ENCODE measurements around the gene ST6GALNAC3.
"Not testable (repeated sequence)": the region's sequence is repeated elsewhere in the genome, so short reads cannot be mapped to it uniquely, and the experiment has no call there.

Gene ST6GALNAC3

DNA sequence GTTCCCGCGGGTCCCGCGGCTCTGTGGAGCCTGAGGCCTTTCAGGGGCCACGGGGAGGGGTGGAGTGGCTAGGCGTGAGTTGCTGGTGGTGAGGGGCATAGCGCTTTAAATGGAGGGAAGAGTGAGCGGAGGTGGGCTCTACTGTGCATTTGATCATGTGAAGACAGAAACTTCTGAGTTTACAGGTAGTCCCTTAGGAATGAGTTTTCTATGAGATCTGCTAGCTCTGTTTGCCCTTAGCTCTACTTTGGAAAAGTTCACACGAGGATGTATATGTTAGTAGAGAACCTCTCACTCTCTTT is 593 bp downstream of the ST6GALNAC3 start:
- DNase-seq, result no peak

DNA sequence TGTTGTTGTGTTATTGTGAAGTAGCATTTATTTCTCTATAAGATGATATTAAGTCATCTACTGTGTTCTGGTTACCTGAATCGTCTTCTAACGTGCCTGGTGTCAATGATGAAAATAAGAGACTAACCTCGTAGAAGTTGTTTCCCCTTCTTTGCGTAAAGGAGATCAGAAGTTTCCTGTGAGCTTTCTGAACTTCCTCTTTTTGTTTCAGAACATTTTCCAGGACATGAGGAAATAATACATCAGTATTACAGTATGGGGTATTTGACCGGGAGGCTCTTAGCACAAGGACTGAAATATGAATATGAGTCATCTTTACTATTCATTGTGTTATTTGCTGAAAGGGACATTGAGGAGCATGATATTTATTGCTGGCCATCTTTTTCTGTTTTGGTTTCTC is 1.3 kb downstream of the ST6GALNAC3 start:
- DNase-seq, result peak; percentile 67

DNA sequence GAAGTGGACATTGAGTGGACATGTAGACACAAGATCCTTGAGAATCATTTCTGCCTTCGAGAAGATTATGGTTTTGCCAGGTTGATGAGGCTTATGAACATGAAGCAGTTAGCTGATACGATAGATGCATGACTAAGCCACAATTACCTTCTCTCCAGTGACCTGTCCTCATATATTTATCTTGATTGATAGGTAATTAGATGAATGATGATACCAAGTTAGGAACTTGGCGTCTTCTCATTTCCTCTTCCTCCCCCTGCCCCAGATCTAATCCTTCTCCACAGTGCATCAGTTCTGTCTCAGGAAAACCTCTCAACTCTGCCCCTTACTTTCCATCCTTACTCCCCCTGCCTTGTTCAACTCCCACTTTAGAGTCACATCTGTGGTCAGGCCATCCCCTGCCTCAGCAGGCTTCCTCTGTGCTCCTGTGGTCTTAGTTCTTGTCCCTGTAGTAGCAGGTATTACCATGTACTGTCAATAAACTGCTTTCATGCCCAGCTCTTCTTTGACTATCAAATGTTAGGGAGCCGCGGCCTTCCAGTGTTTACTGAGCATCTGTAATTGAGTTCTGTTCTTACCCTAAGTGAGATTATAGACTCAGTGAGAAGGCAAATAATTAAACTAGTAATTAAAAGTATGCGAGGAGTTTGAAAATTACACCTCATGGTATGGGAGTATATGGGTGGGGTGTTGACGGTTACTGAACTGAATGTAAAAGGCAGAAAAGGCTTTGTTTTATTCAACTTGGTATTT is 5.1 kb downstream of the ST6GALNAC3 start:
- no peak for DNase-seq

DNA sequence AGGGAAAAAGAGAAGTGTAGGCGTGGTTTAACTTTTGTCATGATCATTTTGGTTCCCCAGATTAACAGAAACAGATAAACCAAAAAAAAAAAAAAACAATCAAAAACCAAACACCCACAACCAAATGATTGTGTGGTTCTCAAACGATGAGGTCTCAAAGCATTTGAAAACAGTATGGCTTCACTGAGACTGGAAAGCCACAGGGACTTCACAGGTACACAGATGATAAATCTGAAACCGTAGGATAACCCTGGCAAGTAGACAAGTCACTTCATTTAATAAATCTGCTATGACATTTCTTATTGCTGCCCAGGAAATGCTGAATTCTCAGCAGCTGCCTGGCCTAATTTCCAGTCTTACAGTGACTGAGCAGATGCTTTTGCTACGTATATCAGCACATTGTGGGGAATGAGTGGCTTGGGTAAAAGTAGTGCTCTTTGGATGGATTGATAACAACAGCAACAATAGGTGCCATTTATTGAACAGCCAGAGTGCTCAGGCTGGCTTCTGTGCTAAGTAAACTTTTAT is 6.1 kb downstream of the ST6GALNAC3 start:
- DNase-seq, result no peak

DNA sequence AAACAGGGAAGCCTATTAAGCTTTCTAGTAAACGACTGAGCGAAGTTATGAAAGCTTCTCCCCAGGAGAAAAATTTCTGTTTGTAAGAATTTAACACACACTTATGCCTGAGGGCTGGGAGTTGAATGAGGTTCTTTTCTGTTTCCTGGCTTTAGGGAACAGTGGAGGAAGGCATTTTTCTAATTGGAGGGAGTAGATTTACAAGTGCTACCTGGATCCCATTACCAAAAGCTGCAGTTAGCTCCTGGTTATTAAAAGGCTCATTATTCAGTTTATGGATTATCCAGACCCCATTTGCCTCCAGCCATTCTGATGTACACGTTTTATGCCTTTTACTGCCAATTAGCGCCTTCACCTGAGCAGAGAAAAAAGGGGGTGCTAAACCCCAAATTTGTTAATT is 7.5 kb downstream of the ST6GALNAC3 start:
- no peak for DNase-seq

DNA sequence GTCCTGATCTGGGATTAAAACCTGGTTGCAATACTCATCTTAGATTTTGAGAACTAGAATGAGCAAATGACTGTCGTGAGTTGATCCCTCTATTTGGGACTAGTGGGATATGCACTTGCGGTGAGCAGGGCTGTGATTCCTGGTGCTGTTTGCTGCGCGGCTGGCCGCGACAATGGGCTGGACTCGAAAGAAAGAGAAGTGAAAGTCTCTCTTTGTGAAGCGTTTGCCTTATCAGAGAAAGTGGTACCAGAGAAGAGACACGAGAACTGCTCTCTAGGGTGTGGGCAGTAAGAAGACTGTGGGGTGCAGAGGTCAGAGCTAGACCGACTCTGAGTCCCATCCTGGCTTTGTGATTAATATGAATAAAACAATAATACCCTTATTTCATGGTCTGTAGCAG is 8.6 kb downstream of the ST6GALNAC3 start:
- no peak for DNase-seq

DNA sequence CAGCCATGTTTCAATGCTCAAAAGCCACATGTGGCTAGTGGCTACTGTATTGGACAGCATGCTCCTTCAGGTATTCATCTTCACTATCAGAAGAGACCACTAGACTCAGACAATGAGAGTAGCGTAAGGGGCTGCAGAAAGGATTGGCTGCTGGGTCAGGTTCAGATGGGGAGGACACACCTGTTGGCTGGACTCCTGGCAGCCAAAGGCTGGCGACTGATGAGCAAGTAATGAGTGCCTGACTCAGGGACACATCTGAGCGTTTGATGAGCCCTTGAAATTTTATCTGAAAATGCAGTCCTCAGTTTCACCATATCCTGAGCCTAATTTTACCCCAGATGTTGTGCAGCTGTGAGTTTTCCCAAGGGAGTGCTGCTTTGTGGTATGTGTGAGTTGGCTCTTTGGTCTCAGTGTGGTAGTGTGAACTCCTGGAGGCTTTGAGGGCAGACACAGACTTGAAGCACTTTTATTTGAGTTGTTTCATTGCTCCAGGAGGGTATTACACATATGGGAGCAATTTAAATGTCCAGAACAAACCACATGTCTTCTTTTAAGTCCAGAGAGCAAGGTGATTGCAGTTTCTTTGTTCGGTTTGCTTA is 9.6 kb downstream of the ST6GALNAC3 start:
- DNase-seq, result no peak

DNA sequence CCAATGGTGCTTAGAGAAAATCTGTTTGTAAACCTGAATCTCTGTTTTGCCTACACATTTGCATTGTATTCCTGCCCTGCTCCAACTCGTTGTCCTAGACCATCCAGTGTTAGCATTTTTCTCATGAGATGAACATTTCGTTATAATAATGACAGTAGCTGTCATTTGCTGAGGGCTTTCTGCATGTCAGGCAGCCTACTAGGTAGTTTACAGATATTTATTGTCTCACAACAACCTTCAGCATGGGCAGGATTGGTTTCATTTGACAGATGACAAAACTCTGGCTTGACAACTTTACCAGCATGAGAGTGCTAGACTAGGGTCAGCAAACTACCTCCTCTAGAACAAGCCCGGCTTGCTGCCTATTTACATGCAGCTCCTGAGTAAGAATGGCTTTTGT is 10.1 kb downstream of the ST6GALNAC3 start:
- DNase-seq, result no peak

DNA sequence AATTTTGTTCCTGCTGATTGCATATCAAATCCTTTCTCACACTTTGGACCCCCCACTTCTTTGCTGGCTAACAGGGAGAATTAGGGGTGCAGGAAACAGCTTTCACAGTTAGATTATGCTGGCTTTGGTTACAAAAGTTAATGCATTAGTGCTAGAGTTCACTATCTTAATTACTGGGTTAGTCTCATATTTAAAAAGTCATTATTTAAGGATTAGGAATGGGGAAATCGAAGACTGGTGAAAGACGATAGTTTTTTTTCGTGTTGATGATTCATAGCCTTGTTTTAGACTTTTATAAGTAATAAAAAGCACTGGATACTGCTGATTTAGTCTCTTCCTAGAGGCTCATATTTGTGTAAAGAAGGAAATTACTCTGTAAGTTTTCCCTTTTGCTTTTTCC is 11.6 kb downstream of the ST6GALNAC3 start:
- no peak for DNase-seq

DNA sequence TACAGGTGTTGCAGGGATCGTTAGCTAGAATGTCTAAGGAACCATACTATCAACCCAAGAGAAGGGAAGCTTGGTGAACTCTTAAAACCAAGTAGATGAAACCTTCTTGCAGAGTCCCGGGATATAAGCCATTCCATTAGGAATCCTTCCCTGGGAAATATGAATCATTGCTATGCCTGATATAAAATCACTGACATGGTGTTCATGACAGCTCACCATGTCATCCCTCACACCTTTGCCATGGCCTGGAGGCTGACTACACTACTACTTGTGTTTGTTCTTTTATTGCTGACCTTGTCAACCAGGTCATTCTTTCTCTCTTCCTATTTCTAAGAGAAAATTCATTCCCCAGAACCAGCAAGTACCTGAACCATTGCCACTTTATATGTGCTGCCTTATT is 12.1 kb downstream of the ST6GALNAC3 start:
- no peak for DNase-seq

DNA sequence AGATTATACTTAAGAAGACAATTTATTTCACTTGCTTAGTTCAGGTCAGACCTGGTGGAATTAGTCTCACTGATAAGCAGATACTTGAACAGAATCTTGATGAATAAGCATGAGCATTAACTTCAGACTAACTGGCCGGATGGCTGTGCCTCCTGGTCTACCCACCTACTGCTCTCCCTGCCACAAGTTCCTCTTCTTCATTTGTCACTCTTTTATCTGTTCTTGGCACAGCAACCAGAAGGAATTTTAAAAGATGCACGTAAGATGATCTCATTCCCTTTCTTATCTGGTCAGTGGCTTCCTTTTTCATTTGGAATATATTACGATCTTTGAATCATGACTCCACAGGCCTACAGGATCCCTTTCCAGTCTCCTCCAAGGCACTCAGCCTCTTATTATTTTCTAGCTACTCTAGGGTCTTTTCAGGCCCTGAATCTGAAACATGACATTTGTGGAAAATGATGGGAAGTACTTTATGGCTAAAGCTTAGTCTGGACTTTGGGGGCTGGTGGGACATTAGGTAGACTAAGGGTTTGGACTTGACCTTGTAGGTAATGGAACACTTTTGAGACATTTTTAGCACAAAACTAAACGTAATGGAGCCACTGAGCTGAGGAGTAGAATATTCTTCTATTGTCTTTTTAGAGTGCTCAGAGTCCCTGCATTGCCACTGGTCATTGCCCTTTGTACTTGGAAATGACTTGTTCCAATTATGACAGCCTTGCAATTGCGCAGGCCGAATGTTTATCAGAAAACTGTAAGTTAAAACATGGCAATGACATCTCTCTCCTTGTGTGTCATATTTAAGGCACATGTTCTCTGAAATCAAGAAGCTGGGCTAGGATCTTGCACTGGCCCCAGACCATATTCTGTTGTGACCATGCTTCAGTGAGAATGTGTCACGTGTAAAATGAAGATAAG is 16.0 kb downstream of the ST6GALNAC3 start:
- peak; percentile 59 for DNase-seq

DNA sequence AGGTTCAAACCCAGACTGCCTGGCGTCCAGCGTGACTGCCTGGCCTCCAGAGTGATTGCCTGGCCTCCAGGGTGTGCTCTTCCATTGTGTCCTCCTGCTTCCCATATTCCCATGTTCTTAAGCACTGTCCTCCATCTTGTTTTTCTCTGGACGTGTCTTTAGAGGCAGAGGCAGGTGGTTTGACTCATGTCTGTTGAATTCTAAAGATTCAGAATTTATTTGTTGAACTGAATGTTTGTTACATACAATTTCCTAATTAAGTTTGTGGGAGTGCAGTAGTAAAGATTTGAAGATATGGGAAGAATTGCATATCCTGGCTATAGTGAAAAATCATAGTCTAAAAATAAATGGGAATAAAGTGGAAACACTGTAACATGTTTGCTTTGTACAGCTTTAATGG is 18.3 kb downstream of the ST6GALNAC3 start:
- no peak for DNase-seq

DNA sequence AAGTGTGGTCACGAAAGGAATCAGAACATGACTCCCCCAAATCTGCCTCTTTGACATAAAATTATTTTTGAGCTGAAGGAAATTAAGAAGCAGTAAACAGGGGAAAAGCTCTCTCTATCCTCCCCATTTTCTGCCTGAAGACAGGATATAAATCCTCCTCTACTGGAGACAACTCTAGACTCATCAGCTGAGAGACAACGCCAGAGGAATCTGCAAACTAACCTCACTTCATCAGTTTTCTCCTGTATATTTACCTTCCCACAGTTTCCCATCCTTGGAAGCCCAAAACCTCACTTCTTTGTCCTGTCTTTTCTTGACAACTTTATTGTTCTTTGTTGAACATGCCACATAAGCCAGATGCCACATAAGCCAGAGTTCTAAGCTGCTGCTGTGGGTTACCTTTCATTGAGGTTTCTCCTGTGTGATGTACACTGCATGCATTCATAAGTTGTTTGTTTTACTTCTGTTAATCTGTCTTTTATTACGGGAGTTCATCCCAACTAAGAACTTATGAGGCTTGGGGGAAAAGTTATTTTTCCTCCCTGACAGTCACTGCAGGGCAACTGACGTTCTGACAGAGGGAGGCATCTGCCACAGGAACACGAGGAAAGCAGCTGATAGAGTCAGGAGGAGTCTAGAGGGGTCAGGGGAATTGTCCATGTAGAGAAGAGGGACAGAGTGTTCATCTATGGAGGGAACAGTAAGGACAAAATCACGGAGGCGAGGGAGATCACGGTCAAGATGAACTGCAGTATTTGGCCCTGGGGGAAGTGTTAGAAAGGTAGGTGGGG is 19.2 kb downstream of the ST6GALNAC3 start:
- no peak for DNase-seq

DNA sequence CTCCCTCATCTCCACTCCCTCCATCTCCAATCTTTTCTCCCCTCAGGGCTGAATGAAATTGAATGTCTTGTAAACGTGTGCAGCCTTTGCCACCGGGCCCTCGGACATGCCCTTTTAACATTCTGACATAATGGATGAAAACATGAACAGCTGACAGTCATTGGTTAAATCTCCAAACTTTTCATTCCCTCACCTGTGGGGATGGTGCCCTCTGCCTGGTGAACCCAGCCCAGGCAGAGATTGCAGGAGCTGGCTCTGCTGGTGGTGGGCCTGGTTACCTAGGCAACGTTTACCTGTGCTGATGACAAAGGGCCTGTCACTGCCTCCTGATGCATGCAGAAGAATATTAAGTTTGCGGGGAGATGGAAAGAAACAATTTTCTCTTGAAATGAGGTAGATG is 21.3 kb downstream of the ST6GALNAC3 start:
- no peak for DNase-seq

DNA sequence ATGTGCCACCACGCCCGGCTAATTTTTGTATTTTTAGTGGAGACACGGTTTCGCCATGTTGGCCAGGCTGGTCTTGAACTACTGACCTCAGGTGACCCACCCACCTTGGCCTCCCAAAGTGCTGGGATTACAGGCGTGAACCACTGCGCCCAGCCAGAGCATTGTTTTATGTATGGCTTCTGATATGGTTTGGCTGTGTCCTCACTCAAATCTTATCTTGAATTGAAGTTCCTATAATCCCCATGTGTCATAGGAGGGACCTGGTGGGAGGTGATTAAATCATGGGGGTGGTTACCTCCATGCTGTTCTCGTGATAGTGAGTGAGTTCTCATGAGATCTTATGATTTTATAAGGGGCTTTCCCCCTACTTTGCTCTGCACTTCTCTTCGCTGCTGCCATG is 22.5 kb downstream of the ST6GALNAC3 start:
- DNase-seq, result not testable (repeated sequence)

DNA sequence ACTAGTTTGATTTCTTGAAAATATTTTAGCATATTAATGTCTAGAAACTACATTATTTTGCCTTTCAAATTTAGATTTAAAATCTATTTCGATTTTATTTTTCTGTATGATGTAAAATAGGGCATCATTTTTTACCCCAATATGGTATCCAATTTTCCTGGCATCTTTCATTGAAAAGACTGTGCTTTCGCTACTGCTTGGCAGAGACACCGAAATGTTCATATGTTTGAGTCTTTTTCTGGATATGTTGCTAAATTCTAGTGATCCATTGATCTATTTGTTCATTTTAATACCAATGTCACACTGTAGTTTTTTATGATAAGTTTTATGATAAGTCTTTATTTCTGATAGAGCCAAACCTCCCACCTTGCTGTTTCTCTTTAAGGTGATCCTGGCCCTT is 24.3 kb downstream of the ST6GALNAC3 start:
- DNase-seq, result no peak

DNA sequence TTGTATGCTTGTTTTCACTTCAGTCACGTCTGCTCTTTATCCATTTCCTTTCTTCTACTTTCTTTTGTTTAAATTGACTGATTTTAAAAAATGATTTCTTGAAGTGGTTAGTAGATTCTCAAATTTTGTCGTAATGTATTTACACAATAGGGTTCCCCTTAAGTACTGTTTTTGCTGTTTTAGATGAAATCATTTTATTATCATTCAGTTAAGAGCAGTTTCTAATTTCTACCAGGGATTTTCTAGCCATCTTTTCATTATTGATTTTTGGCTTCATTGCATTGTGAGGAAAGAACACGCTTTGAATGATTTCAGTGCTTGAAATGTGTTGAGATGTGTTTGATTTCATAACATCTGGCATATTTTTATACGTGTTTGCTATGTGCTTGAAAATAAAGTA is 27.0 kb downstream of the ST6GALNAC3 start:
- no peak for DNase-seq

DNA sequence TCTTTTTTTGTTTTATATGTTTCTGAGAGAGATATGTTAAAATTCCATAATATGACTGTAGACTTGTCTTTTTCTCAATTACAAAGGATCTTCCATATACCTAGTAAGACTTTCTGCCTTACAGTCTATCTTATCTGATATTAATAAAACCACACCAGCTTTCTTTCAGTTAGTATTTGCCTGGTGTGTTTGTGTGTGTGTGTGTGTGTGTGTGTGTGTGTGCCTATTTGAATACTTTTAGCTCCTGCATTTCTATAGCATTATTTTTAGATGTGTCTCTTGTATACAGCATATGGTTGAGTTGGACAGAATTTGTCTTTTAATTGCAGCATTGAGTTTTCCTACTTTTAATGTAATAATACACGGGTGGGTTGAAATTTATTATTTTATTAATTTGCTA is 27.5 kb downstream of the ST6GALNAC3 start:
- no peak for DNase-seq

DNA sequence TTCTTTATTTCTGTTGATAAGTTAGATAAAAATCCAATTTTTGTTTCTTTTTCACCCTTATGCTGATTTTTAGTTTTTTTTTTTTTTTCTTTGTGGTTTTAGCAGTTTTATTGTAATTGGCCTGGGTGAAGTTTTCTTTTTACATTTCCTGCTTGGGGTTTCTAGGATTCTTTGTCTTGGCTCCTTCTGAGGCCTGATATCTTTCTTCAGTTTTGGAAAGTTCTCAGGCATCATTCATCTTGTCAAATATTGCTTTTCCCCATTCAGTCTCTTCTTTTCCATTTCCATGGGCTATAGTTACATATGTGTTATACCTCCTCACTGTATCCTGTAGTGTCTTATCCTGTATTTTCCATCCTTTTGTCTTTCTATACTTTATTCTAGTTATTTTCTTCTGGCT is 28.5 kb downstream of the ST6GALNAC3 start:
- no peak for DNase-seq

DNA sequence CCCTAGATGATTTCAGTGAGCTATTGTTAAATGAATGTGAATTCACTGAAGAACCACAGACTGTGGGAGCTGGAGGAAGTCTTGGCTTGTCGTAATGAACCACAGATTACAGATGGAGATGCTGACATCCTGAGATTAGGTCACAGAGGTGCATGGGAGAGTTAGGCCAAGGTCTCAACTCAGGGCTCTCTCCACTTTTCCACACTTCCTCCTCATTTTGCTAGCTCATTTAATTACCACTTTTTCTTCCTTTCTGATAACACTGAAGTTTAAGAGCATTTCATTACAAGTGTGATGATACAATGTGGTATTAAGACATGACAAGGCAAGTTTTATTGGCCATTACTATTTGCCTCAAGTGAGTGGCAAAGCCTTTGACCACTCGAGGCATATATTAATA is 30.8 kb downstream of the ST6GALNAC3 start:
- DNase-seq, result peak; percentile 62

DNA sequence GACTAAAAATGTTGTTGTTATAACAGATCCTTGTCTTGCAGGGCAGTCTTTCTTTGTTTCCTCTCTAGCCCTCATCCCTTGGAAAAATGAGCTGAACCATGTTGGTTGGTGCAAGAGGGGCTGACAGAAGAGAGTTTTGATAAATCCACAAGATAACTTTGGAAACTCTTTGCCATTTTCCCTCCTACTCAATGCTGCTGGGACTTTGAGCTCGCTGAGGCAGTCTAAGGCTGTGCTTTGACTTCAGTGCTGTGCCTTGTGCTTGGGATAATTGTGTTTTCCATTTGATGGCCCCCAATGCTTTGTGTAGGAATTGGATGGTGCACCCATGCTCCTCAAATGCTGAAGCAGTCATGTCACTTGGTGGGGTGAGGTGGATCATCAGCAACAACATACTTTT is 31.7 kb downstream of the ST6GALNAC3 start:
- no peak for DNase-seq

DNA sequence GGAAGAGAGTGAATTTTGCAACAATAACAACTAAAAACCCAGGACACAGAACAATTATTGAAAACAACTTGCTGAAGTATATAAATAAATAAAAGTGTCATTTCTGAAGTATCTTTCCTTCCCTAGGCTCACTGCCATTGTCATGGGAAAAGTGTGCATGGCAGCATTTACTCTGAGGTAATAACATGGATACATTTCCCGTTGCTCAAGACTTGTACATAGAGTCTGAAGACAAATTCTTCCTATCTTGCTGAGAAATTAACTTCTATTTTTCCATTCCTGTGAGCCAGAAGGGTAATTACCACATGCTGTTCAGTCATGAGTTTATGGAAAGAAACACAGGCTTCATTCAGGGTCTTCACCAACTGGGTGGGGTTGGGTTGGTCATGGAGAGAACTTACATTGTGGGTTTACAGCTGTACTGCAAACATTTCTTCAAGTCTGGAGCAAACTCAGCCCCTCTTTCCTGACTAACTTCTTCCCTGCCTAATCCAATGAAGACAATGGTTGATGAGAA is 32.2 kb downstream of the ST6GALNAC3 start:
- no peak for DNase-seq

DNA sequence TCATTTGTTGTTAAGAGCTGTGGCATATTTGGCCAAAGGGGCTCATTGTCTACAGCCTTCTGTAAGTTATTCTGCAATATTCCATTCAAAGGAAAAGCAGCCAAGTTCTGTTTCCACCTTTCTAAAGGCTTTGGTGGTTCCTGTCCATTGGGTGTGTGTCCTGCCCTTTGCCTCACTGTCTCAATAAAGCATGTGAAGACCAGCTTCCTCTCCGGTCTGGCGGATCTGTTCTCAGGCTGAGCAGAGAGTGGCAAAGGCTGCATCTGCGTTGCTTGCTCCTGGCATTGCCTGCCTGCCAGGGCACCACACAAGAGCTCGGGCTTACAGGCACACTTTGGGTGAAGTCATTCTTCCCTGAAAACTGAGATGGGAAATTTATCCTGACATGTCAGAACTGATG is 34.9 kb downstream of the ST6GALNAC3 start:
- no peak for DNase-seq
